ENCODE data around the gene AGTPBP1. TPM values are rescaled to one million over a fixed set of nuclear protein-coding genes. Genes with fewer than 3 reads are reported as not detected.
"Not testable (repeated sequence)": the region's sequence is repeated elsewhere in the genome, so short reads cannot be mapped to it uniquely, and the experiment has no call there.

AGTPBP1 gene
- total RNA-seq, 2 donors from 2014 or later = 35.8 to 39.0 TPM

- H3K4me1 Mint-ChIP-seq; H3K27ac Mint-ChIP-seq; H3K9me3 Mint-ChIP-seq; H3K4me3 Mint-ChIP-seq; ATAC-seq (replicated peaks); H3K27me3 Mint-ChIP-seq: not testable (repeated sequence)
- H3K36me3 Mint-ChIP-seq (ENCODE audit: low read depth) = peaks cover 23% of the 10 kb centered on the region
Measured at GRCh38 chr9:85573546-85573945, 168.2 kb downstream of the AGTPBP1 start.

DNA sequence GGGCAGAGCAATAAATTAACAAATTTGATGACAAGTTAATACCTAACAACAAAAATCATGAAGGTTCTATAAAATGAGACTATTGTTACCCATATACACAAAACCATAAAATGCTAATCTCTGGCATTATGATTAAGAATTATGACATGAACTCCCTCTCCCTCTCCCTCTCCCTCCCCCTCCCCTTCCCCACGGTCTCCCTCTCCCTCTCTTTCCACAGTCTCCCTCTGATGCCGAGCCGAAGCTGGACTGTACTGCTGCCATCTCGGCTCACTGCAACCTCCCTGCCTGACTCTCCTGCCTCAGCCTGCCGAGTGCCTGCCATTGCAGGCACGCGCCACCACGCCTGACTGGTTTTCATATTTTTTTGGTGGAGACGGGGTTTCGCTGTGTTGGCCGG is 168.8 kb downstream of the AGTPBP1 start:
- not testable (repeated sequence) for H3K27me3 Mint-ChIP-seq; ATAC-seq (replicated peaks); H3K9me3 Mint-ChIP-seq; H3K27ac Mint-ChIP-seq; H3K4me1 Mint-ChIP-seq; H3K4me3 Mint-ChIP-seq
- H3K36me3 Mint-ChIP-seq (ENCODE audit: low read depth) = peaks cover 27% of the 10 kb centered on the region

- H3K4me1 Mint-ChIP-seq = peaks cover 4% of the 10 kb centered on the region
- H3K4me3 Mint-ChIP-seq = no peak overlapping the region
- H3K9me3 Mint-ChIP-seq = no peaks in the 10 kb centered on the region
- H3K27ac Mint-ChIP-seq = no peak overlapping the region
- no peaks in the 10 kb centered on the region for H3K27me3 Mint-ChIP-seq
- peak; percentile 32 for ATAC-seq (replicated peaks)
- H3K36me3 Mint-ChIP-seq (ENCODE audit: low read depth) = peaks cover 51% of the 10 kb centered on the region
Measured at GRCh38 chr9:85569988-85570387, 171.8 kb downstream of the AGTPBP1 start.

- no peak for ATAC-seq (replicated peaks)
- Mint-ChIP-seq H3K9me3 (no peaks in the 10 kb centered on the region), H3K27me3 (no peaks in the 10 kb centered on the region)
Measured at GRCh38 chr9:85559526-85559925, 182.2 kb downstream of the AGTPBP1 start.

DNA sequence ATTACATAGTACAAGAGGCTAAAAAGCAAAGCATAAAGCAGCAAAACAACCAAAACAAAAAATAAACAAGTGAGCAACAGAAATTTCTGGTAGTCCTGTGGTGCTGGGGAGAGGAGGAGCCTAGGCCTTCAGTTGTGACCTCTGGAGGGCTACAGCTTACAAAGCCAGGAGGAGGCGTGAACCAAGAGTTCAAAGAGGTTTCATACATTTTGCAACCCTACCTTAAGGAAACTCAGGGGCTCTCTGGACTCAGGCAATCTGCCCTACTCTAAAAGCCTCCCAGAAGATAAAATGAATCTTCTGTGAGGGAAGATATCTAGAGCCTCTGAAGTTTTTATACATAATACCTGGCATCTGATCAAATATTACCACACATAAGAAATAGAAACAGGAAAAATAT is 187.4 kb downstream of the AGTPBP1 start:
- no peaks in the 10 kb centered on the region for H3K9me3 Mint-ChIP-seq
- H3K36me3 Mint-ChIP-seq (ENCODE audit: low read depth) = peaks cover 20% of the 10 kb centered on the region
- peak overlapping the region; percentile 51 for H3K27ac Mint-ChIP-seq
- no peak overlapping the region for H3K4me3 Mint-ChIP-seq
- H3K27me3 Mint-ChIP-seq = no peaks in the 10 kb centered on the region
- no peak for ATAC-seq (replicated peaks)
- H3K4me1 Mint-ChIP-seq = peaks cover 6% of the 10 kb centered on the region

More at GRCh38 chr9:85559526-85559925, 182.2 kb downstream of the AGTPBP1 start:
- Mint-ChIP-seq H3K4me1 (peaks cover 4% of the 10 kb centered on the region), H3K36me3 (ENCODE audit: low read depth) (peaks cover 36% of the 10 kb centered on the region), H3K27ac (no peak overlapping the region), H3K4me3 (no peak overlapping the region)

- H3K4me3 Mint-ChIP-seq = no peak overlapping the region
- H3K27ac Mint-ChIP-seq = peak overlapping the region; percentile 51
- H3K36me3 Mint-ChIP-seq (ENCODE audit: low read depth) = peaks cover 20% of the 10 kb centered on the region
- H3K4me1 Mint-ChIP-seq = peaks cover 6% of the 10 kb centered on the region
- H3K27me3 Mint-ChIP-seq = no peaks in the 10 kb centered on the region
- H3K9me3 Mint-ChIP-seq = no peaks in the 10 kb centered on the region
- ATAC-seq (replicated peaks) = no peak
Measured at GRCh38 chr9:85553475-85553874, 188.3 kb downstream of the AGTPBP1 start.

DNA sequence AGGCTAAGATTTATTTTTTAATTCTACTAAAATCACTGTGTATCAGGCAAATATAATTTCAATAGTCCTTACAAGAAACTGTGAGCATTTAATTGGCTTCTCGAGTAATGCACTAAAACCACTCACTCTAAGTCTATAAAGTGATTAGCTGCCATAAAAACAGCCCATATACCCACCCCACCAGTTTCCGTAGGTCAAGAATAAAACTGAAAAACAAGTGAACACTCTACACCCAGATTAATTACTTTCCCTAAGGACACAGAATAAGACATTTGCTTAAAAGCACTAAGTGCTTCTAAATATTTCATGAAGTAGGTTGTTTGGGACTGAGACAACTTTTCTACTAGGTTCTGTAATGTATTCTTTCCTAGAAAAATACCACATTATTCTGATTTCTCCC is 194.2 kb downstream of the AGTPBP1 start:
- Mint-ChIP-seq H3K4me3 (no peak overlapping the region), H3K27ac (no peak overlapping the region), H3K36me3 (ENCODE audit: low read depth) (peaks cover 13% of the 10 kb centered on the region), H3K9me3 (no peaks in the 10 kb centered on the region), H3K27me3 (no peaks in the 10 kb centered on the region), H3K4me1 (no peaks in the 10 kb centered on the region)
- ATAC-seq (replicated peaks) = no peak

DNA sequence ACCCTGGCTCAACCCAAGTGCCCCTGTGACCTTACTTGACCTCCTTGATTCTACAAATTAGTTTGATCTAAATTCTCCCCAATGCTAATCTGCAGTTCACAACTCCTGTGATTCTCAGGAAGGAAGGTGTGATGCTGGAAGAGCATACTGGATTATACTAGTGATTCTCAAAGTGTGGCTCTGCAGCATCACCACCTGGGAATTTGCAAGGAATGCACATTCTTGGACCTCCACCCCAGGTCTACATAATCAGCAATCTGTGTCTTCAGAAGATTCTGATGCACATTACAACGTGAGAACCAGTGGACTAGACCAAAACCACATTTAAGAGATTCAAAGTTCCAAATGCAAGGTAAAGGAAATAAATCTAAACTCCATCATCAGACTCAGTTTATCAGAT is 198.6 kb downstream of the AGTPBP1 start:
- Mint-ChIP-seq H3K9me3 (no peaks in the 10 kb centered on the region), H3K27ac (no peak overlapping the region), H3K27me3 (no peaks in the 10 kb centered on the region), H3K4me1 (no peaks in the 10 kb centered on the region), H3K4me3 (no peak overlapping the region), H3K36me3 (ENCODE audit: low read depth) (peaks cover 9% of the 10 kb centered on the region)
- no peak for ATAC-seq (replicated peaks)

DNA sequence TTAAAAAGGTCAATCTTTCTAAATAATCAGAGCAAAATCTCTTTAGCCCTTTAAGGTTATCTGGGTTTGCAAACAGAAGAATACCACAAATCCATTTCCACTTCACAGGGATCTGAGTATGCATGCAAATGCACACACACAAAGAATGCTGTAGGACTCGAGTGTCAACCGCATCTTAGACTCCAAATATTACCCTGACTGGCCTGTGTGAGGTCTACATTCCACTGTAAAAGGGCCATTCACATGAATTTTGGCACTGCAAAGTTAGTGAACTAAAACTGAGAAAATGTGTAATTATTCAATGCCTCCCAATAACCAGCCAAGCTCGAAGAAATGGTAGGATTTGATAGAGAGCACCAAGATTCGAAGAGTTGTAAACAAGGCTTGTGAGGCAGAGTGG is 199.9 kb downstream of the AGTPBP1 start:
- H3K27ac Mint-ChIP-seq = no peak overlapping the region
- no peaks in the 10 kb centered on the region for H3K9me3 Mint-ChIP-seq
- ATAC-seq (replicated peaks) = no peak
- no peaks in the 10 kb centered on the region for H3K4me1 Mint-ChIP-seq
- H3K36me3 Mint-ChIP-seq (ENCODE audit: low read depth) = no peaks in the 10 kb centered on the region
- H3K4me3 Mint-ChIP-seq = no peak overlapping the region
- H3K27me3 Mint-ChIP-seq = no peaks in the 10 kb centered on the region

DNA sequence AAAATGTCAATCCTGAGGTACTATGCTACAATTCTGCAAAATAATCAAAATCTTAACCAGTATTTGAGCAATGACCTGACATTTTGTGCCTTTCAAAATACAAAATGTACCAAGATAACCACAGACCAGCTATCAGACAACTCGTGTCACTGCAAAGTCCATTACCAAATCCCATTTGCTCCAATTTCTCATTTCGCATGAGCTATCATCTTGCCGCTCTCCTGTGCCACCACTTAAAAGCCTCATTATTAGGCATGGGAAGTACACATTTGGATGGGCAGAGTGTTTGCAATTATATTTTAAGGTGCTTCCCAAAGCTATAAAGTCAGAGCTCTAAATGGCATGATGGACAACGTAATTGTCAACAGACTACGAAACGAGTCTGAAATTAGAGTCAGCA is 205.2 kb downstream of the AGTPBP1 start:
- Mint-ChIP-seq H3K36me3 (ENCODE audit: low read depth) (no peaks in the 10 kb centered on the region), H3K9me3 (no peaks in the 10 kb centered on the region), H3K27ac (no peak overlapping the region), H3K4me3 (no peak overlapping the region), H3K27me3 (no peaks in the 10 kb centered on the region), H3K4me1 (no peaks in the 10 kb centered on the region)
- ATAC-seq (replicated peaks) = no peak

DNA sequence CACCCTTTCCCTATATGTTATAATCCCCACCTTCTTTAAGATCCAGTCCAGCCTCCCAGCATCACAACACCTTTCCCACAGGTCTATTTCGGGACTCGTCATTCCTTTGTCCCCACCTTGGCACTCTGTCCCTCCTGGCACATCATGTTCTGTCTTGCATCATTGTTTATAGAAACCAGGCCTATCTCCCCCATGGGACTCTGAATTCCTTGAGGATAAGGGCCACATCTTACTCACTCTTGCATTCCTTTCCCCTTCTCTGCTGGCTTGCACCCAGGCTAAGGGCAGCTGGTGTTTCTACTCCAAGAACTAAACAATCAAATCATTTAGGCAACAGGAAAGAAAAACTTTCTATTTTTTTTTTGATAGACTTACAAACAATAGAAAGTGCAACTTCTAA is 205.7 kb downstream of the AGTPBP1 start:
- Mint-ChIP-seq H3K9me3 (no peaks in the 10 kb centered on the region), H3K4me3 (no peak overlapping the region), H3K27ac (no peak overlapping the region), H3K4me1 (no peaks in the 10 kb centered on the region), H3K27me3 (no peaks in the 10 kb centered on the region), H3K36me3 (ENCODE audit: low read depth) (no peaks in the 10 kb centered on the region)
- ATAC-seq (replicated peaks) = no peak

DNA sequence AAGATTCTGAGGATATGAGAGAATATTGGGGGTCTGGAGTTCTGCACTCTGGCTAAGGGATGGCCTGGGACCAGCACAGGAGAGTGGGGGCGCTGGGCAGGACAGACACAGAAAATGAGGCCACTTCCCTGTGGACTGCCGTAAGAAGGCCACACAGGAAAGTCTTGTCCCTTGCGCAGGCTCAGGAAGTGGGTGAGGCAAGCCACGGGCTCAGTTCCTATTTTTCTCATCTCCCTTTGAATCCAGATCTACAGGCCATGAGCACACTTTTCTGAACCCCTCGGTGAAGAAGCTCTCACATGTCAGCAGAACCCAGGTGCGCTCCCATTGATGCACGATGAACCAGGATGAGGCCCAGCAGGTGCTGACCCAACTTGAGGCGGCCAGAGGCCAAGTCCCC is 207.4 kb downstream of the AGTPBP1 start:
- H3K27me3 Mint-ChIP-seq = no peaks in the 10 kb centered on the region
- H3K4me3 Mint-ChIP-seq = no peak overlapping the region
- ATAC-seq (replicated peaks) = no peak
- no peak overlapping the region for H3K27ac Mint-ChIP-seq
- no peaks in the 10 kb centered on the region for H3K36me3 Mint-ChIP-seq (ENCODE audit: low read depth)
- no peaks in the 10 kb centered on the region for H3K4me1 Mint-ChIP-seq
- no peaks in the 10 kb centered on the region for H3K9me3 Mint-ChIP-seq

- H3K9me3 Mint-ChIP-seq = no peaks in the 10 kb centered on the region
Measured at GRCh38 chr9:85533538-85533937, 208.2 kb downstream of the AGTPBP1 start.

GRCh38 chr9:85530721-85531120 is 211.0 kb downstream of the AGTPBP1 start:
- no peak overlapping the region for H3K4me3 Mint-ChIP-seq
- no peak overlapping the region for H3K27ac Mint-ChIP-seq
- no peaks in the 10 kb centered on the region for H3K27me3 Mint-ChIP-seq
- H3K36me3 Mint-ChIP-seq (ENCODE audit: low read depth) = no peaks in the 10 kb centered on the region
- no peaks in the 10 kb centered on the region for H3K9me3 Mint-ChIP-seq
- no peak for ATAC-seq (replicated peaks)
- no peaks in the 10 kb centered on the region for H3K4me1 Mint-ChIP-seq

More at GRCh38 chr9:85533538-85533937, 208.2 kb downstream of the AGTPBP1 start:
- no peak overlapping the region for H3K27ac Mint-ChIP-seq
- no peak overlapping the region for H3K4me3 Mint-ChIP-seq
- no peaks in the 10 kb centered on the region for H3K36me3 Mint-ChIP-seq (ENCODE audit: low read depth)
- no peaks in the 10 kb centered on the region for H3K4me1 Mint-ChIP-seq
- H3K27me3 Mint-ChIP-seq = no peaks in the 10 kb centered on the region
- ATAC-seq (replicated peaks) = no peak

GRCh38 chr9:85528607-85529006 is 213.1 kb downstream of the AGTPBP1 start:
- Mint-ChIP-seq H3K27me3 (peaks cover 15% of the 10 kb centered on the region), H3K9me3 (no peaks in the 10 kb centered on the region), H3K4me1 (no peaks in the 10 kb centered on the region), H3K36me3 (ENCODE audit: low read depth) (no peaks in the 10 kb centered on the region), H3K27ac (no peak overlapping the region), H3K4me3 (no peak overlapping the region)
- no peak for ATAC-seq (replicated peaks)

- Mint-ChIP-seq H3K4me3 (no peak overlapping the region), H3K36me3 (ENCODE audit: low read depth) (no peaks in the 10 kb centered on the region), H3K27ac (no peak overlapping the region), H3K4me1 (no peaks in the 10 kb centered on the region), H3K27me3 (peaks cover 16% of the 10 kb centered on the region), H3K9me3 (no peaks in the 10 kb centered on the region)
- ATAC-seq (replicated peaks) = no peak
Measured at GRCh38 chr9:85528142-85528541, 213.6 kb downstream of the AGTPBP1 start.
